GM21390 (cell line): ENCODE data around the gene TSC22D2.

Experiments used
- ATAC-seq: cut with Tn5 transposase; IDR thresholded peaks from one replicate; pipeline ENCODE4 v1.9.1; 2021; ENCODE audit not compliant: unreplicated experiment

TSC22D2 gene

DNA sequence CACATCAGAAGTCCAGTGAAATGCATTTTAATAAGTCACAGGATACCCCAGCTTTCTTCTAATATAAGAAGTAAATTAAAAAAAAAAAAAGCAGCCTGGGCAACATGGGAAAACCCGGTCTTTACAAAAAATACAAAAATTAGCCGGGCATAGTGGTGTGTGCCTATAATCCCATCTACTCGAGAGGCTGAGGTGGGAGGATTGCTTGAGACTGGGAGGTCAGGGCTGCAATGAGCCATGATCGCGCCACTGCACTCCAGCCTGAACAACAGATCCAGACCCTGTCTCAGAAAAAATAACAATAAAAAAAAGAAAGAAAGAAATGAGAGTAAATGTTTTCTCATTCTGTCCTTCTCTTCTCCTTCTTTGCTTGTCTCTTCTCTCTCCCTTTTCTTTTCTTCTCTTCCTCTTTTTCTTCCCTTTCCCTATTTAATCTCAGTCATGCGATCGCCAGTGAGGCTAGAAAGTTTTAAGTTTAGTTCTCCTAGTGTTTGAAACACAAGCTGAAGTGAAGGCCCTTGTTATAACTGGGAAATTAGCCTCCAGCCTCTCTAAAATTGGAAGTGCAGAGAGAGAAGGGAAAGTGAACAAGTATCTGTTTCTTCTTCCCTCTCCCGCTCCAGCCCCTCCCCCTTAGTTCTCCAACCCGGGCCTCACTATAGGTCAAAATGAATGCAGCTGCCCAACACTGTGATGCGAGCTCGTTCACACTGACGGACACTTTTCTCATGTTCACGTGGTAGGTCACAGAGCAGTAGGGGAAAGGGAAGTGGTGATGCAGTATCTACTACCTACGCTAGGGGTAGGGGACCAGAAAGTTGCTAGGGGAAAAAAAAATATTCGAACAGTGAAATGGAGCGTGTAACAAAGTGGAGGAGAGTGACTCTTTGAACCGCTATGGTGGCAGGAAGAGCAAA, 23.5 kb upstream of the TSC22D2 start:
- ATAC-seq, result peak; percentile 99

DNA sequence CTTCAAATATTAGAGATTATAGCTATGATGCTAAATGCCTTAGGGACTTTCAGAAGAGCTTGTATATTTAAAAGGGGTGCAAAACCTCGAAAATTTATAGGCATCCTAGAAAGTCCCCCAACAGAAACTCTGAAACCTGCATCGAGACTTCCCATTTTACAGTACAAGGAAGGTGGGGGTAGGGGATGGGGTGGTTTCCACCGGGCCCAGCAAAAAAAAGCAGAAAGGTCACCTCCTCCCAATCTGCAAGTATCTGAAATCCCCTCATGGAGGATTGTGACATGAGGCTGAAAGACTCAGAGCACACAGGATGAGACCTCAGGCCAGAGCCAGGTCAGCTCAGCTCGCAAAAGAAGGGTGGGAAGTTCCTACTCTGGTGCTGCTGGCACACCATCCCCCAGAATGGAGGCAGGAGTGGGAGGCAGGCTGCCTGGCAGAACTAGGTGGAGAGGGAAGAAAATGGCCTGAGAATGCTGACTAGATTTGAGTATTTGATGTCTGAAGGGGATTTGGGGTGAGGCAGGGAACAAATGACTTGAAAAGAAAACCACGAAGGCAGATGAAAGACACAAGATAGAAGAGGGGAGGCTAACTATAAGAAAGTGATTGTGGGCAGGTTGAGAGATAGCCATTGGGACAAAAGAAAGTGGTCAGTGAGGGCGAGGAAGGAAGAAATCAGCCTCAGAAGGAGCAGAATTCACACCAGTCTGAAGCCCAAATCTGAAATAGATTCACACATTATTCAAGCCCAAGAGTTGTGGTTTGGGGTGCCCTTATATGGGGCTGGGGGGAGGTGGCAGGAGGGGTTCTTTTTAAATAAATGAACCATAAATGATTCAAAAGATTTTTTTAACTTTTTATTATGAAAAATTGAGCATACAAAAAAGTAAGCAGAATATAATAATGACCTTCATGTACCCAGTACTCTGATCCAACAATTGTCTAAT, 22.5 kb upstream of the TSC22D2 start:
- peak; percentile 32 for ATAC-seq

DNA sequence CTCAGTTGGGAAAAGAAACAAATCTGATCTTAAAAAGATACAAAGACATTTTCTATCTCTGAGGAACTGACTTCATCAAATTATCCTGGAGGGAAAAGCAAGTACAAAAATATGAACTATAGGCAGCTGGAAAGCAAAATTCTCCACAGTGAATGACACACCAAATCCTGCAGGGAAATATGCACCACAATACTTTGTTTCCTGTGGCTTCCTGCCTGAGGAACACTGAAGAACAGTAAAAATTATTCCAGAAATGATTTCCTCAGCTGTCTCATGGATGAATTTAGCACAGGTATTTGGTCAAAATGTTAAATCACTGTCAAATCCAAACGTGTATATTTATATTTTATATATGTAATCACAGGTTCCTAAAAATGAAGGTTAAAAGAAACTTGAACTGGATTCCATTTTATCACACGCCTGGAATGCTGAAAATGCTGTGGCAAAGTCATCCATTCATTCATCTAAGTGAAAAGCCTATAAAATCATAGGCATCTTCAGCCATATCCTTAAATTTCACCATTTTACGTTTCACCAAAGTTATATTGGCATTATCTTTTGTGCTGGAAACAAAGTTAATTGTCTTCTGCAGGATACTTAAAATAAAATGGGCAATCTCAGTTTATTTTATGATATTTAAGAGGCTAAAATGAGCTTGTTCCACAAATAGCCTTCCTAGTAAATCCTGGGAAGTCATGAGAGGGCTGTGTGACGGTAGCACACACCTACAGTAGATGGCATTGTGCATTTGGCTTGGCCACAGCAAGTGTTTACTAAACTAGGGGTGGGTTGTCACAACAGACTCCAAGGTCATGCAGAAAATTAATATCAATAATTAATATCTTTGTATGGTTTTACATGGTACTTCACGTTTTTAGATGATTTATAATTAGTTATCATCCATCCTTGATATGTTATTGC, 19.3 kb upstream of the TSC22D2 start:
- ATAC-seq, result no peak

DNA sequence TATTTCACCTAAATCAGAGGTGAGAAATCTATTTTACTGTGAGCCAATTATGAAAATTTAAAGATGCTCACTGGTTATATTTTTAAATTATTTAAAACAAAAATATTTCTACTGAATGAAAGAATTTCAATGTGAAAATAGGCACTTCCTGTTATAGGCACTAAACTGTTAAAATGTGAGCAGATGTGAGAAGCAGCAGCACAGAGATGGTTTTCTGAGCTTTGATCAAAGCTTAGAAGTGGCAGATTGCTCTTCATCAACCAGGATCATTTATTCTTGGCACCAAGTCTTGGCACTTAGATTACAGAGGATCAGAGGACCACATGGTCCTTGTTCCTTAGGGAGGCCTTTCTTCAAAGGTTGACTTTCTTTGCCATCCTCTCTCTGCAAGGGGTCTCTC, 18.0 kb upstream of the TSC22D2 start:
- ATAC-seq, result no peak

DNA sequence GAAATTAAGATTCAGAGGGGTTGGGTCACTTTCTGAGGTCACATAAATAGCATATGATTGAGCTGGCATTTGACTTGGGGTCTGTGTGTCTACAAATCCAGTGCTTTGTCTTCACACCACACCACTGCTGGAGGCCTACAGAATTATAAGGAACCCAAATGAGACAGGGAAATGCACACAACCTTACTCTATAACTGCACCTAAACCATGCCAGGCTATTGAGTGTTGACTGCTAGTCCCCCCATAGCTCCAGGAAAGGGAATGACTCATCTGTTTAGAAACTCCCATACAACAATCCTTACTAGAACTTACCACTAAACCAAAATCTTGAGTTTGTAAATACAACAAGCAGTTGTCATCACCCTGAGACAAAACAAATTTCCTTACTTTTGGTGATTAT, 16.9 kb upstream of the TSC22D2 start:
- ATAC-seq, result no peak

DNA sequence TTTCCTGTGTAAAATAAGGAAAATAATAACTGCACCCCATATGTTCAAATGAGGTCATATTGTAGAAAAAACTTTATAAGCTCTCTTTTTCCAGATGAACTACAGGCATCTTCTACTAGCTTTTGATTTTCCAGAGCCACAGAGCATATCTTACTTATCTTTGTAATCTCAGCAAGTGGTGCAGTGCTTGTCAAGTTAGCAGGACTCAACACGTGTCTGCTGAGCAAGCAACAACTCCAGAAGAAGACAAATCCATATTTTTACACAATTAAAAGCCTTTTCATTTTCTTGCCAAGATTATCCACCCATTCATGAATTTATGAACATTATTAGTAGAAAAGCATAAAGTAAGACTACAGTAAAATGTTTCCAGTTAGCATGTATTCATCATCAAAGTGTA, 14.4 kb upstream of the TSC22D2 start:
- no peak for ATAC-seq

DNA sequence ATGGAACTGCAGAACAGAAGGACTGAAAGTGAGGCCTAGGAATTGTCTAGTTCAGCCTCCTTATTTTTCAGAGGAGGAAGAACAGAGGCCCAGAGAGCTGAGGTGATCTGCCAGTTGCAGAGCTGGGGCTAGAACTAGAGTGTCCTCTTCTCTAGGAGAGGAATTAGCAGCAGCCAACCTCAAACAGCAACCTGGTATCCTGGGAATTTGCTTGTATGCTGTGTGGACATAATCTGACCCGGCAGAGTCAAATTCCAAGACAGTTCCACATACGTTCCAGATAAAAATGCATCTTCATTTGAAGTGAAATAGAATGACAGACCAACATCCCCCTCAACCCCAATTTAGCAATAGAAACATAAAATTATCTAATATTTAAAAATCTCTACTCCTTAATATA, 13.5 kb upstream of the TSC22D2 start:
- ATAC-seq, result no peak

DNA sequence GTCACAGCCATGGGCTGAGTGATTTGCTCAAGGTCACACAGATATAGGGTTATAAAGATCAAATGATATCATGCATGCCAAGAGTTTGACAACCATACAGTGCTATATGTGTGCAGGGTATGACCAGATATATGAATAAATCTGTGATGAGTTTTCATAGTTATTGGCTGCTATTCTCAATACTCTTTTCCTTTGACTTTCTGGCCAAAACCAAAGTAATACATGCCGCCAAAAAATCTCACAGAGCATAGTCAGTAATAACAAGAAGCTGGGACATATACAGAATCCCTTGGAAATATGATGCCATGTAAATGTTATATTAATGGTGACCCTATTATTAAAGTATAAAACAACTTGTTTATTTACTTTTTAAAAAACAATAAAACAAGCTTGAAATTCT, 11.6 kb upstream of the TSC22D2 start:
- no peak for ATAC-seq

DNA sequence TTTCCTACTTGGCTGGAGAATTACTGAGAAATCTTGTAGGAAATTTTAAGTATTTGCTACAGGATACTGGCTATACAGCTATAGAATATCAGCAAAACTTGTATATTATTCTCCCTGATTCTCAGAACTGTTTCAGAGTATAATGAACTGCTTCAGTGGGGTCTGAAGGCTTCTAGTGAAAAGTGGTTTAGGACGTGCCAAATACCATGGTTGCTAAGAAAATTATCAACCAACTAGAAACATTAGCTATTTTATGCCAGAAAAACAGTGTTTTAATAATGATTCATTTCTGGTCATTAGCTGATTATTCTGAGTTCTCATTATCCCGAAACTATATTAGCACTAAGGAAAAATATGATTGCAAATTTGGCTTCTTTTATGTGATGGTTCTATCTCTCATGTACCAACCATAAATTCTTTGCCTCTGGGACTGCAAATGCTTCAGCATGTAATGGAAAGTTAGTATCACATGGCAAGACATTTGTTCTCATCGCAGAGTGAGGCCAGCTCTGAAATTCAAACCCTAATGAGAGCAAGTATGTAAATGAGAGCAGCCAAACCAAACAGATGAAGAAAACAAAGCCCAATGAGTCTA, 11.0 kb upstream of the TSC22D2 start:
- ATAC-seq, result no peak

DNA sequence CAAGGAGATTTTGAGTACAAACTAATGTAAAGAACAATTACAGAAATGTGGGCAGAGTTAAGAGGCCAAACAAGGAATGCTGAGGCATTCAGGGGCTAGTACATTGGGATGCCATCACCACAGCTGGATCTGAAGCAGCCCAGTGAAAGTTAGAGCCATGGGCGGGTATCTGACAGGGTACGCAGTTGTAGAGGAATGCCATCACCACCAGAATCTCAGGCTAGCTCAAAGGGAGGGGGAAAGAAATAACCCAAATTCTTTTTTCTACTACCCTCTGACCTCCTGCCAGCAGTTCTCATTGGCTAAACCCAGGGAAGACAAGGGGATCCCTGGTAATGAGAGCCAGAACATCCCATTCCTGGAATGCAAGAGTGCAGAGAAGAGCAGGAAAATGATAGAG, 9.0 kb upstream of the TSC22D2 start:
- no peak for ATAC-seq

DNA sequence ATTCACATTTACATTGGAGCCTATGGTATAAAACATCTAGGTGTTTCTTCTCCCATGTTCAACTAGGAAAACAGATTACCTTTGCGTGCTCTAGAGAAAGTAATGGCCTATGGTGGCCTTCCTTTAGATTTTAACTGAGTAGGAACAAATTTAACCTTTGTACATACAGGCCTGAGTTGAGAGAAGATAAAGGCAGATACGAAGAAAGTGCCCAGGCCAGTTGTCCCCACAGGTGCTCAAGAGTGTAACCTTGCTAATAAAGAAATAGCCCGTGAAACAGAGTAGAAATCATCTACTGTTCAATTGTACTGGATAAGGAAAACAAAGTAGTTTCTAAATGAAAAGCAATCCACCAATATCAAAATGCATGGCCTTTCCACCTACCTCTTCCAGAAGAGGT, 6.8 kb upstream of the TSC22D2 start:
- no peak for ATAC-seq

DNA sequence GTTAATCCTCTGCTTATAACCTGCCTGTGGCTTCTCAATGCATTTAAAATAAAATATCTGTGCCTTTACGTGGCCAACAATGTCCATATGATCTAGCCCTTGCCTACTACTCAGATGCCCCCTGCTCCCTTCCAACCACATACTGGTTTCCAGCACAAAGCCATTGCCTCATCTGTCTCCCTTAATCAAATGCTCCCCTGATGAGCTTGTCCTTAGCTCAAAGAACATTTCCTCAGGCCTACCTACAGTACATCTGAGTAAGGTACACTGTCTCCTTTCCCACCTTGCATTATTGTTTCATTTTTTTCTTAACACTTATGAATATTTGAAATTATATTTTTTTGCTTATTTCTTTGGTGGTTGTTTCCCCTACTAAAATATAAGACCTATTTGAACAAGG, 5.9 kb upstream of the TSC22D2 start:
- no peak for ATAC-seq

DNA sequence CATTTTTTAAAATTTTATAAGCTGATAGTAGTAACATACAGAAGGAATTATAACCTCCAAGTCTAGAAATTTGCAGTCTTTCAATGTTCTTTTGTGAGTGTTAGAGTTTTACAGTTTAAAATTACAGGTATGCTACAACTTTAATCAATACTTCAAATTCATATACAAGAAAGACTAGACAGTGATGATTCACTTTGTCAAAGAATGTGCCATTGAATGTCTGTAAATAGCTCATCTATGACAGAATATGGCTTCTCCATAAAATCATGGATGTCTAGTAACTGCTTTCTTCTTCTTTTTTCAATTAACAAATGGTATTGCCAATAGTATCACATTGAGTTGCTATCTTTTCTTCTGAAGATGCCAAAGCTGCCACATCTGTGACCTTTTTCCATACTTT, 4.1 kb upstream of the TSC22D2 start:
- no peak for ATAC-seq

DNA sequence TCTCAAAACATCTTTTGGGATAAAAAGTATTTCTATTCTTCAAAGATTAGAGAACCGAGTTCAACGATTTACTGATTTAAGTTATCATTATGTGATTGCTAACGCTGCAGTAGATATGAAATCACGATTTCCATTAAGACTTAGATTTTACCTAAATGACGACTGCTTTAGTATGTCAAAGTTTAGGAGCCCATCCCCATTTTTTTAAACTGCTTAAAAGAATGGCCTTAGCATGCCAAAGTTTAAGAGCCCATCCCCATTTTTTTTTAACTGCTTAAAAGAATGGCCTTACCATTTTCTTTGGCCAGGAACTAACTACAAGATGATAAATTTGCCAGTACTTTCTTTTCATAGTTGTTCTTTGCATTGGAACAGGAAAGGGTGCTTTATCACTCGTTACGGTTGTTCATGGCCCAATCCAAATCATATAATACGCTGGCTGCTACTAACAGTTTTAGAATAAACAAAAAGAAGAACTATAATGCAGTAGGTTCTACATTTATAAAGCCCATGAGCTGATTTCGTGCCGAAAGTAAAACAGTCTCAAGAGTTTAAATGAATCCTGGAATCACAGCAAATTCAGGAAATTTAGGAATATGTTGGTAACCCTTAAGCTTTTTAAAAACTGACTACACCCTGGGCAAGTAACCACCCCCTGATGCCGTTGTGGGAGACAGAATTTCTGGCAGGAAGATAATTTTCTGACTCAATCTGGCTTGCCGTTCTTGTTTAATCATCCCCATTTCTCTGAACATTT, 869 bp upstream of the TSC22D2 start:
- no peak for ATAC-seq

DNA sequence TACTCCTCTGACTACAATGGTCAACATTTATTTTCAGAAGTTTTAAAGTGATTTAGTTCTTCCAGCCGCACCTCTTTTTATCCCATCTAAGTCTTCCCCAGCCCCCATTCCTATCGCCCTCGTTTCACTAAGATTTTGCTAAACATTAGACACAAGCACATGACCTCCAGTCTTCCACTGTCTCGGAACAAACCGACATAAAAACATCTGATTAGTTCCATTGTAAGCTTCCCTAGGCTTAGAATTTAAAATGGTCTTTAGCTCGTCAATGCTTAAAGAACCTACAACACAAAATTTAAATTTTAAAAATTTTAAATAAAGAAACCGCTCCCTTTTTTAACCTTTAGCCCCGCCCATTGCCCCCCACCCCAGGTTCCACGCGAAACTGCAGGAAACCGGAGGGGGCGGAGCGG, 284 bp upstream of the TSC22D2 start:
- ATAC-seq, result no peak

DNA sequence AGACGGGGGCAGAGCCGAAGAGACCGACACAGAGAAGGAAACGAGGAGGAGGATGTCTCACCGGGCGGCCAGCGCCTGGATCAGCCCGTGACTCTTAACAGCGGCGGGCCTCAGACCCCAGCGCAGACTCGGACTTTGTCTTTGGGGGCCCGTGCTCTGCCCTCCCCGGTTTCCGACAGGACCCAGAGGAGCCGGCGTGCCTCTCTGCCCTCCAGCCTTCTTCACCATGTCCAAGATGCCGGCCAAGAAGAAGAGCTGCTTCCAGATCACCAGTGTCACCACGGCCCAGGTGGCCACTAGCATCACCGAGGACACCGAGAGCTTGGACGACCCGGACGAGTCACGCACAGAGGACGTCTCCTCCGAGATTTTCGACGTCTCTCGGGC, 1.0 kb downstream of the TSC22D2 start:
- no peak for ATAC-seq

DNA sequence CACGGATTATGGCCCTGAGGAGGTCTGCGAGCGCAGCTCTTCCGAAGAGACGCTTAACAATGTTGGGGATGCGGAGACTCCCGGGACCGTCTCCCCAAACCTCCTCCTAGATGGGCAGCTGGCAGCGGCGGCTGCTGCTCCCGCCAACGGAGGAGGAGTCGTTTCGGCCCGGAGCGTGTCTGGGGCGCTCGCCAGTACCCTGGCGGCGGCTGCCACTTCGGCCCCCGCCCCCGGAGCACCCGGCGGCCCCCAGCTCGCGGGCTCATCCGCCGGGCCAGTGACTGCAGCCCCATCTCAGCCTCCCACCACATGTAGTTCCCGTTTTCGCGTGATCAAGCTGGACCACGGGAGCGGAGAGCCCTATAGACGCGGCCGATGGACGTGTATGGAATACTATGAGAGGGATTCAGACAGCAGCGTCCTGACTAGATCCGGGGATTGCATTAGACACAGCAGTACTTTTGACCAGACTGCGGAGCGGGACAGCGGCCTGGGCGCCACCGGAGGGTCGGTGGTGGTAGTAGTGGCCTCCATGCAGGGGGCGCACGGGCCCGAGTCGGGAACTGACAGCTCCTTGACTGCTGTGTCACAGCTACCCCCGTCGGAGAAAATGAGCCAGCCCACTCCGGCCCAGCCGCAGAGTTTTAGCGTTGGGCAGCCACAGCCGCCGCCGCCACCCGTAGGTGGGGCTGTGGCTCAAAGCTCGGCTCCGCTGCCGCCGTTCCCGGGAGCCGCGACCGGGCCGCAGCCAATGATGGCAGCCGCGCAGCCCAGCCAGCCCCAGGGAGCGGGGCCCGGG, 1.6 kb downstream of the TSC22D2 start:
- ATAC-seq, result peak; percentile 37

DNA sequence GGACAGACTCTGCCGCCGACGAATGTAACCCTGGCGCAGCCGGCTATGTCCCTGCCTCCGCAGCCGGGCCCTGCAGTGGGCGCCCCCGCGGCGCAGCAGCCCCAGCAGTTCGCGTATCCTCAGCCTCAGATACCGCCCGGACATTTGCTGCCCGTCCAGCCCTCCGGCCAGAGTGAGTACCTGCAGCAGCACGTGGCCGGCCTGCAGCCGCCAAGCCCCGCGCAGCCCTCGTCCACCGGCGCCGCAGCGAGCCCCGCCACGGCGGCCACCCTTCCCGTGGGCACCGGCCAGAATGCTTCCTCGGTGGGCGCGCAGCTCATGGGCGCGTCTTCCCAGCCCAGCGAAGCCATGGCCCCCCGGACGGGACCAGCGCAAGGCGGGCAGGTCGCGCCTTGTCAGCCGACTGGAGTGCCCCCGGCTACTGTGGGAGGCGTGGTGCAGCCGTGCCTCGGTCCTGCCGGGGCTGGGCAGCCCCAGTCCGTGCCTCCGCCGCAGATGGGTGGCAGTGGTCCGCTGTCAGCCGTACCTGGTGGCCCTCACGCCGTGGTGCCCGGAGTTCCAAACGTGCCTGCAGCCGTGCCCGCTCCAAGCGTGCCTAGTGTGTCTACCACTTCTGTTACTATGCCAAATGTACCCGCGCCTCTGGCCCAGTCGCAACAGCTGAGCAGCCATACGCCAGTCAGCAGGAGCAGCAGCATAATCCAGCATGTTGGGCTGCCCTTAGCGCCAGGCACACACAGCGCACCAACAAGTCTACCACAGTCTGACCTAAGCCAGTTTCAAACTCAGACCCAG, 2.4 kb downstream of the TSC22D2 start:
- ATAC-seq, result peak; percentile 4
